Activated naive CD4-positive, alpha-beta T cell treated with anti-CD3 and anti-CD28 coated beads, Interleukin-2, amount 10 ng/mL, durations not matched to agents 7 days and 5 days (primary cell): ENCODE measurements around the gene RNF123.

ENCODE experiments used
- CTCF ChIA-PET: fragments of 350-600 bp; sonication (Branson Sonifier 250); formaldehyde crosslinking; loops from one replicate; lab custom pipeline; 2021; ENCODE audit warnings: antibody characterized with exemption; lab: Charles Lee
- DNase-seq: peaks from one replicate; pipeline ENCODE4 v3.0.0-alpha.2; 2020
- H3K27ac Mint-ChIP-seq: one replicate; pipeline ENCODE4 v1.8.0; 2021; ENCODE audit warnings: mild to moderate bottlenecking, moderate library complexity, mixed read lengths
- H3K27me3 Mint-ChIP-seq: one replicate; pipeline ENCODE4 v1.8.0; 2021; ENCODE audit warnings: mild to moderate bottlenecking, mixed read lengths
- H3K36me3 Mint-ChIP-seq: one replicate; pipeline ENCODE4 v1.8.0; 2021; ENCODE audit warnings: mixed read lengths
- H3K4me1 Mint-ChIP-seq: one replicate; pipeline ENCODE4 v1.8.0; 2021; ENCODE audit warnings: mixed read lengths
- H3K4me3 Mint-ChIP-seq: one replicate; pipeline ENCODE4 v1.8.0; 2021; ENCODE audit warnings: mild to moderate bottlenecking, moderate library complexity, mixed read lengths
- H3K9me3 Mint-ChIP-seq: one replicate; pipeline ENCODE4 v1.8.0; 2021; ENCODE audit warnings: mixed read lengths

The RNF123 gene

DNA sequence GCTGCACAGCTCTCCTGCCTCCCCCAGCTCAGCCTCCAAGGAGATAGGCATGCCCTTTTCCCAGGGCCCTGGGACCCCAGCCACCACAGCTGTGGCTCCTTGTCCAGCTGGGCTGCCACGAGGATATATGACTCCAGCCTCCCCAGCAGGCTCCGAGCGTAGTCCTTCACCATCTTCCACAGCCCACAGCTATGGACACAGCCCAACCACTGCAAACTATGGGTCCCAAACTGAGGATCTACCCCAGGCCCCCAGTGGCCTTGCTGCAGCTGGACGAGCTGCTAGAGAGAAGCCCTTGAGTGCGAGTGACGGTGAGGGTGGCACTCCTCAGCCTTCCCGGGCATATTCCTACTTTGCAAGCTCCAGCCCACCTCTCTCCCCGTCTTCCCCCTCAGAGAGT, 35.7 kb upstream of the RNF123 start:
- DNase-seq, result no peak
- Mint-ChIP-seq H3K27ac (no peak overlapping the region), H3K27me3 (peaks cover 10% of the 10 kb centered on the region), H3K36me3 (no peaks in the 10 kb centered on the region), H3K4me3 (no peak overlapping the region), H3K4me1 (no peaks in the 10 kb centered on the region), H3K9me3 (no peaks in the 10 kb centered on the region)
- CTCF ChIA-PET, result interaction anchor here (1.3 kb wide), 1 partner anchor 18 kb away, joined by 3 read pairs; no protein-coding TSS in a partner anchor

DNA sequence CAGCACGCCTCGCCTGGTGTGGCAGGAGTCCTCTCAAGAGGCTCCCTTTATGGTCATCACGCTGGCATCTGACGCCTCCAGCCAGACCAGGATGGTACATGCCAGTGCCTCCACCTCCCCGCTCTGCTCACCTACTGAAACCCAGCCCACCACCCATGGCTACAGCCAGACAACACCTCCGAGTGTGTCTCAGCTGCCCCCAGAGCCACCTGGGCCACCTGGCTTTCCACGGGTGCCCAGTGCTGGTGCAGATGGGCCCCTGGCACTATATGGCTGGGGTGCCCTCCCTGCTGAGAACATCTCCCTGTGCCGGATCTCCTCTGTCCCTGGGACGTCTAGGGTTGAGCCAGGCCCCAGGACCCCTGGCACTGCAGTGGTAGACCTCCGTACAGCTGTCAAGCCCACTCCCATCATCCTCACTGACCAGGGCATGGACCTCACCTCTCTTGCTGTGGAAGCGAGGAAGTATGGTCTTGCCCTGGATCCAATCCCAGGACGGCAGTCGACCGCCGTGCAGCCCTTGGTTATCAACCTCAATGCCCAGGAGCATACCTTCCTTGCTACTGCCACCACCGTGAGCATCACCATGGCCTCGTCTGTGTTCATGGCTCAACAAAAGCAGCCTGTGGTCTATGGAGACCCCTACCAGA, 35.1 kb upstream of the RNF123 start:
- Mint-ChIP-seq H3K27me3 (peaks cover 10% of the 10 kb centered on the region), H3K36me3 (no peaks in the 10 kb centered on the region), H3K4me3 (no peak overlapping the region), H3K27ac (no peak overlapping the region), H3K9me3 (no peaks in the 10 kb centered on the region), H3K4me1 (no peaks in the 10 kb centered on the region)
- CTCF ChIA-PET, result no interaction called here
- no peak for DNase-seq

DNA sequence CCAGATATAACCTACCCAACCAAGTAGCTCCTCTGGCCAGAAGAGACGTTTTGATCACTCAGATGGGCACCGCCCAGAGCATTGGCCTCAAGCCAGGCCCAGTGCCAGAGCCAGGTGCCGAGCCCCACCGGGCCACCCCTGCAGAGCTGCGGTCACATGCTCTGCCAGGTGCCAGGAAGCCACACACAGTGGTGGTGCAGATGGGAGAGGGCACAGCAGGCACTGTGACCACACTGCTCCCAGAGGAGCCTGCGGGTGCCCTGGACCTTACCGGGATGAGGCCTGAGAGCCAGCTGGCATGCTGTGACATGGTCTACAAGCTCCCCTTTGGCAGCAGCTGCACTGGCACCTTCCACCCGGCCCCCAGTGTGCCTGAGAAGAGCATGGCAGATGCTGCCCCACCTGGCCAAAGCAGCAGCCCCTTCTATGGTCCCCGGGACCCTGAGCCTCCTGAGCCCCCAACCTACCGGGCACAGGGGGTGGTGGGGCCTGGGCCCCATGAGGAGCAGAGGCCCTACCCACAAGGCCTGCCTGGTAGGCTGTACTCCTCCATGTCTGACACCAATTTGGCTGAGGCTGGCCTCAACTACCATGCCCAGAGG, 34.3 kb upstream of the RNF123 start:
- no peak for DNase-seq
- Mint-ChIP-seq H3K9me3 (no peaks in the 10 kb centered on the region), H3K36me3 (no peaks in the 10 kb centered on the region), H3K27me3 (peaks cover 10% of the 10 kb centered on the region), H3K4me3 (no peak overlapping the region), H3K27ac (no peak overlapping the region), H3K4me1 (no peaks in the 10 kb centered on the region)
- CTCF ChIA-PET, result interaction anchor here (1.5 kb wide), 1 partner anchor 18 kb away, joined by 3 read pairs; no protein-coding TSS in a partner anchor

DNA sequence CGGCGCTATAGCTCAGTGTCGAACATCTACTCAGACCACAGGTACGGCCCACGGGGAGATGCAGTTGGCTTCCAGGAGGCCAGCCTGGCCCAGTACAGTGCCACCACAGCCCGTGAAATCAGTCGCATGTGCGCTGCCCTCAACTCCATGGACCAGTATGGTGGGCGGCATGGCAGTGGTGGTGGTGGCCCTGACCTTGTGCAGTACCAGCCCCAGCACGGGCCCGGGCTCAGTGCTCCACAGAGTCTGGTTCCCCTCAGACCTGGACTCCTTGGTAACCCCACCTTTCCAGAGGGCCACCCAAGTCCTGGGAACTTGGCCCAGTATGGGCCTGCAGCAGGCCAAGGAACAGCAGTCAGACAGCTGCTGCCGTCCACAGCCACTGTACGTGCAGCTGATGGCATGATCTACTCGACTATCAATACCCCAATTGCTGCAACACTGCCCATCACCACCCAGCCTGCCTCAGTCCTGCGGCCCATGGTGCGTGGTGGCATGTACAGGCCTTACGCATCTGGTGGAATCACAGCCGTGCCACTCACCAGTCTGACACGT, 33.5 kb upstream of the RNF123 start:
- DNase-seq, result no peak
- Mint-ChIP-seq H3K36me3 (no peaks in the 10 kb centered on the region), H3K9me3 (no peaks in the 10 kb centered on the region), H3K27ac (no peak overlapping the region), H3K4me1 (no peaks in the 10 kb centered on the region), H3K27me3 (peaks cover 10% of the 10 kb centered on the region), H3K4me3 (no peak overlapping the region)
- CTCF ChIA-PET, result interaction anchor here (0.6 to 1.5 kb wide), 4 partner anchors 17 to 118 kb away, joined by 3 to 10 read pairs (median 3); no protein-coding TSS in a partner anchor

DNA sequence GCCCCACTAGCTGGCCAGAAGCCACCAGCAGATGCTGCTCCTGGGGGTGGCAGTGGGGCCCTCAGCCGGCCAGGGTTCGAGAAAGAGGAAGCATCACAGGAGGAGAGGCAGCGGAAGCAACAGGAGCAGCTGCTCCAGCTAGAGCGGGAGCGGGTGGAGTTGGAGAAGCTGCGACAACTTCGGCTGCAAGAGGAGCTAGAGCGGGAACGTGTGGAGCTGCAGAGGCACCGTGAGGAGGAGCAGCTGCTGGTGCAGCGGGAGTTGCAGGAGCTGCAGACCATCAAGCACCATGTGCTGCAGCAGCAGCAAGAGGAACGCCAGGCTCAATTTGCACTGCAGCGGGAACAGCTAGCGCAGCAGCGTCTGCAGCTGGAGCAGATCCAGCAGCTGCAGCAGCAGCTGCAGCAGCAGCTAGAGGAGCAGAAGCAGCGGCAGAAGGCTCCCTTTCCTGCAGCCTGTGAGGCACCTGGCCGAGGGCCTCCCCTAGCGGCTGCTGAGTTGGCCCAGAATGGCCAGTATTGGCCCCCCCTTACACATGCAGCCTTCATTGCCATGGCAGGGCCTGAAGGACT, 32.7 kb upstream of the RNF123 start:
- DNase-seq, result no peak
- Mint-ChIP-seq H3K27ac (no peak overlapping the region), H3K4me1 (no peaks in the 10 kb centered on the region), H3K9me3 (no peaks in the 10 kb centered on the region), H3K36me3 (no peaks in the 10 kb centered on the region), H3K4me3 (no peak overlapping the region), H3K27me3 (peaks cover 10% of the 10 kb centered on the region)
- CTCF ChIA-PET, result interaction anchor here (0.8 to 1.5 kb wide), 3 partner anchors 16 to 119 kb away, joined by 3 to 10 read pairs (median 3); no protein-coding TSS in a partner anchor

DNA sequence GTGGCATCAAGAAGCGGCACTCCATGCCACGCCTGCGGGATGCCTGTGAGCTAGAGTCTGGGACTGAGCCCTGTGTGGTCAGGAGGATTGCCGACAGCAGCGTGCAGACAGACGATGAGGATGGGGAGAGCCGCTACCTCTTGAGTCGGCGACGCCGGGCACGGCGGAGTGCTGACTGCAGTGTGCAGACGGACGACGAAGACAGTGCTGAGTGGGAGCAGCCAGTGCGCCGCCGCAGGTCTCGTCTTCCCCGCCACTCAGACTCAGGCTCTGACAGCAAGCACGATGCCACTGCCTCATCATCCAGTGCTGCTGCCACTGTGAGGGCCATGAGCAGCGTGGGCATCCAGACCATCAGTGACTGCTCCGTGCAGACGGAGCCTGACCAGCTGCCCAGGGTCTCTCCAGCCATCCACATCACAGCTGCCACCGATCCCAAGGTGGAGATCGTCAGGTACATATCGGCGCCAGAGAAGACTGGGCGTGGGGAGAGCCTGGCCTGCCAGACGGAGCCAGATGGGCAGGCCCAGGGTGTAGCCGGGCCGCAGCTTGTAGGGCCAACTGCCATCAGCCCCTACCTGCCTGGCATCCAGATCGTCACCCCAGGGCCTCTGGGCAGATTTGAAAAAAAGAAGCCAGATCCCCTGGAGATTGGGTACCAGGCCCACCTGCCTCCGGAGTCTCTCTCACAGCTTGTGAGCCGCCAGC, 32.0 kb upstream of the RNF123 start:
- no peak for DNase-seq
- Mint-ChIP-seq H3K9me3 (no peaks in the 10 kb centered on the region), H3K27ac (no peak overlapping the region), H3K4me3 (no peak overlapping the region), H3K36me3 (no peaks in the 10 kb centered on the region), H3K4me1 (no peaks in the 10 kb centered on the region), H3K27me3 (peaks cover 10% of the 10 kb centered on the region)
- CTCF ChIA-PET, result interaction anchor here (0.9 to 1.0 kb wide), 2 partner anchors 118 to 360 kb away, joined by 3 read pairs; no protein-coding TSS in a partner anchor

DNA sequence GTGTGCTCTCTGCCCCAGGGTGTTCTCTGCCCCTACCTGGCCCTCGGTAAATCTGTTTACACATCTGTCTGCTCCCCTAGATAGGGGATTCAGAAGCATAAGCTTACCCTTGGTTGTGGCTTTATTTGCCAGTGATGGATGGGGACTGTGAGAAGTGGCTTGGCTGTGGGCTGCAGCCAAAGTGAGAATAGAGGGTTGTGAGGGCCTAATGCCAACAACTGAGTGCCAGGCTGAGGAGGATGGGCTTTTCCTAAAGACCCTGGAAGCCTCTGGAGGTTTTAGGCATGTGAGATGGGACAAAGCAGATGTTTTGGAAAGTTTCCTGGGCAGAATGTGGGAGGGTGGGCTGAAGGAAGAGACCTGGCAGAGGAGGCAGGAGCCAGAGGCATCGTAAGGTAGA, 30.6 kb upstream of the RNF123 start:
- peaks cover 10% of the 10 kb centered on the region for H3K27me3 Mint-ChIP-seq
- no peak overlapping the region for H3K4me3 Mint-ChIP-seq
- H3K9me3 Mint-ChIP-seq, result no peaks in the 10 kb centered on the region
- no peak overlapping the region for H3K27ac Mint-ChIP-seq
- no peaks in the 10 kb centered on the region for H3K4me1 Mint-ChIP-seq
- H3K36me3 Mint-ChIP-seq, result no peaks in the 10 kb centered on the region
- no peak for DNase-seq
- CTCF ChIA-PET, result no interaction called here

DNA sequence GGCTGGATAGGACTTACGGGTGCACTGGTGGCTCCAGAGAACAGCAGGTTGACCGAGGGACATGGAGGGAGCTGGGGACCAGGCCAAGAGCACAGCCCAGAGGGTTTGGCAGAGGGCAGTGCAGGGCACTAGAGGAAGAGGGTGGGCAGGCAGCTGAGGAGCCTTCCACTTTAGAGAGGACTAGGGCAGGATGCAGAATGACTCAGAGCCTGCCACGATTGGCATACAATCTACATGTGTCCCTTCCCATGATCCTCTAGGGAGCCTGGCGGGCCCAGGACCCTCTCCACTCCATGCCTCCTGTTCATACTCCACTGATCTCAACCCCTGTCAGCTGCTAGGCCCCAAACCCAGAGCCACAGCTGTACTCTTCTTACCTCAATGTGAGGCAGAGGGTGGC, 29.6 kb upstream of the RNF123 start:
- H3K27me3 Mint-ChIP-seq, result peaks cover 10% of the 10 kb centered on the region
- no peaks in the 10 kb centered on the region for H3K4me1 Mint-ChIP-seq
- no peak overlapping the region for H3K27ac Mint-ChIP-seq

DNA sequence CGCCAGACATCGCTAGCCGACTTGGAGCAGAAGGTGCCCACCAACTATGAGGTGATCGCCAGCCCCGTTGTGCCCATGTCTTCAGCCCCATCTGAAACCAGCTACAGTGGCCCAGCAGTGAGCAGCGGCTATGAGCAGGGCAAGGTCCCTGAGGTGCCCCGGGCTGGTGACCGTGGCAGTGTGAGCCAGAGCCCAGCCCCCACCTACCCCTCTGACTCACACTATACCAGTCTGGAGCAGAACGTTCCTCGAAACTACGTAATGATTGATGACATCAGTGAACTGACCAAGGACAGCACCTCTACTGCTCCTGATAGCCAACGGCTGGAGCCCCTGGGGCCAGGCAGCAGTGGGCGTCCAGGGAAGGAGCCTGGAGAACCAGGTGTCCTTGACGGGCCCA, 28.1 kb upstream of the RNF123 start:
- H3K27ac Mint-ChIP-seq, result no peak overlapping the region
- no peak overlapping the region for H3K4me3 Mint-ChIP-seq
- no peaks in the 10 kb centered on the region for H3K4me1 Mint-ChIP-seq
- DNase-seq, result no peak
- H3K27me3 Mint-ChIP-seq, result peaks cover 9% of the 10 kb centered on the region
- H3K36me3 Mint-ChIP-seq, result no peaks in the 10 kb centered on the region
- H3K9me3 Mint-ChIP-seq, result no peaks in the 10 kb centered on the region
- CTCF ChIA-PET, result no interaction called here

More for the DNA sequence above, 29.6 kb upstream of the RNF123 start:
- H3K36me3 Mint-ChIP-seq, result no peaks in the 10 kb centered on the region
- CTCF ChIA-PET, result no interaction called here
- no peaks in the 10 kb centered on the region for H3K9me3 Mint-ChIP-seq
- DNase-seq, result no peak
- no peak overlapping the region for H3K4me3 Mint-ChIP-seq

DNA sequence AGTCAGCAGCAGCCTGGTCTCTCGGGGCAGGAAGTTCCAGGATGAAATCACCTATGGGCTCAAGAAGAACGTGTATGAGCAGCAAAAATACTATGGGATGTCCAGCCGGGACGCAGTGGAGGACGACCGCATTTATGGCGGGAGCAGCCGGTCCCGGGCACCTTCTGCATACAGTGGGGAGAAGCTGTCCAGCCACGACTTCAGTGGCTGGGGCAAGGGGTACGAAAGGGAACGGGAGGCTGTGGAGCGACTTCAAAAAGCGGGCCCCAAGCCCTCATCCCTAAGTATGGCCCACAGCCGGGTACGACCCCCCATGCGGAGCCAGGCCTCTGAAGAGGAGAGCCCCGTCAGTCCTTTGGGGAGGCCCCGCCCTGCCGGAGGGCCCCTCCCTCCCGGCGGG, 27.3 kb upstream of the RNF123 start:
- no peak overlapping the region for H3K4me3 Mint-ChIP-seq
- H3K27me3 Mint-ChIP-seq, result peaks cover 2% of the 10 kb centered on the region
- H3K27ac Mint-ChIP-seq, result no peak overlapping the region
- CTCF ChIA-PET, result no interaction called here
- no peaks in the 10 kb centered on the region for H3K36me3 Mint-ChIP-seq
- H3K9me3 Mint-ChIP-seq, result no peaks in the 10 kb centered on the region
- DNase-seq, result no peak
- H3K4me1 Mint-ChIP-seq, result no peaks in the 10 kb centered on the region

DNA sequence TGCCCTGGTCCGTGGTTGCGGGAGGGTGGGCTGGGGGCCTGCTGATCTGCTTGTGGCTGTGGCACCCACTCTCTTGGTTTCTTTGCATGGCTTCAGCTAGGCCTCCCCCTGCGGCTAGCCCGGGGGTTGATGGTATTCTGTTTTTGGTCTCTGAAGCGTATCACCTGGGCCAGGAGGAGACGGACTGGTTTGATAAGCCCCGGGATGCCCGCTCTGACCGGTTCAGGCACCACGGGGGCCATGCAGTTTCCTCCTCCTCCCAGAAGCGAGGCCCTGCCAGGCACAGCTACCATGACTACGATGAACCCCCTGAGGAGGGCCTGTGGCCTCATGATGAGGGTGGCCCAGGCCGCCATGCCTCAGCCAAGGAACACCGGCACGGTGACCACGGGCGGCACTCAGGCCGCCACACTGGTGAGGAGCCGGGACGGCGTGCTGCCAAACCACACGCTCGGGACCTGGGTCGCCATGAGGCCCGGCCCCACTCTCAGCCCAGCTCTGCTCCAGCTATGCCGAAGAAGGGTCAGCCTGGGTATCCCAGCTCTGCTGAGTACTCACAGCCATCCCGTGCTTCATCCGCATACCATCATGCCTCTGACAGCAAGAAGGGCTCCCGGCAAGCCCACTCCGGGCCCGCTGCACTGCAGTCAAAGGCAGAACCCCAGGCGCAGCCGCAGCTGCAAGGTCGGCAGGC, 26.5 kb upstream of the RNF123 start:
- CTCF ChIA-PET, result interaction anchor here (0.8 kb wide), 1 partner anchor 9 kb away, joined by 4 read pairs; no protein-coding TSS in a partner anchor

DNA sequence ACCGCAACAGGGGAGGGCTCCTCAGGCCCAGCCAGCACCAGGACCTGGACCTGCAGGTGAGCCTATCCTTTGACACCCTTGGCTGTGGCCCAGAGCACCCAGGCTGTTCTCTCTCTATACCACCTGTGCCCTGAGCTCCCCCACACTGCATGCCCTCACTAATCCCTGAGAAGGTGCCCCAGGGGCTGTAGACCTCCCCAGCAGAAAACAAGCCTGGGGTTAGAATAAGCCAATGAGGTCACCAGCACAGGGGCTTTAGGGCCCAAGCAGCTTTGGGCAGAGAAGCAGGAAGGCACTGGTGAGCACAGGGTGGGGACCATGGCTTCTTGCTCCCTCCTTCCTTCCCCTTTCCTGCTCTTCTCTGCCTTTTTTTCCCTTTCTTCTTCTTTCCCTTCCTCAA, 25.5 kb upstream of the RNF123 start:
- no peaks in the 10 kb centered on the region for H3K9me3 Mint-ChIP-seq
- no peak overlapping the region for H3K4me3 Mint-ChIP-seq
- H3K27ac Mint-ChIP-seq, result no peak overlapping the region
- CTCF ChIA-PET, result no interaction called here
- no peak for DNase-seq
- no peaks in the 10 kb centered on the region for H3K4me1 Mint-ChIP-seq
- H3K36me3 Mint-ChIP-seq, result no peaks in the 10 kb centered on the region
- no peaks in the 10 kb centered on the region for H3K27me3 Mint-ChIP-seq

More for the DNA sequence above, 26.5 kb upstream of the RNF123 start:
- no peaks in the 10 kb centered on the region for H3K9me3 Mint-ChIP-seq
- no peak overlapping the region for H3K27ac Mint-ChIP-seq
- no peaks in the 10 kb centered on the region for H3K4me1 Mint-ChIP-seq
- no peaks in the 10 kb centered on the region for H3K36me3 Mint-ChIP-seq
- H3K4me3 Mint-ChIP-seq, result no peak overlapping the region
- no peaks in the 10 kb centered on the region for H3K27me3 Mint-ChIP-seq
- DNase-seq, result no peak

DNA sequence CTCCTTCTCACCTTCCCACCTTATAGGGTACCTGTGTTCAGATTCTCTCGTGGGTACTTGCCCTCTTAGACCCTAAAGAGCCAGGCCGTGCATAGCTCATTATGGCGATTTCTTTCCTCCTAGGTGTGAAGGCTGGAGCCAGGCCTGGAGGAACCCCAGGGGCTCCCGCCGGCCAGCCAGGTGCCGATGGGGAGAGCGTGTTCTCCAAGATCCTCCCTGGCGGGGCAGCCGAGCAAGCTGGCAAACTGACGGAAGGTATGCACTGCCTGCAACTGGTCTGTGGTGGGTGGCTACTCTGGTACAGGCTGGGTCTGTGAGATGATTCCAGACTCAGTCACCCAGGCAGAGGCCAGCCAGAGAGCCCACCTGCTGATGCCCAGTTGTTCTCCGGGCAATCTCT, 25.1 kb upstream of the RNF123 start:
- no peaks in the 10 kb centered on the region for H3K4me1 Mint-ChIP-seq
- no peaks in the 10 kb centered on the region for H3K36me3 Mint-ChIP-seq
- CTCF ChIA-PET, result interaction anchor here (1.8 kb wide), 1 partner anchor 125 kb away, joined by 11 read pairs; no protein-coding TSS in a partner anchor
- no peaks in the 10 kb centered on the region for H3K9me3 Mint-ChIP-seq
- peaks cover 3% of the 10 kb centered on the region for H3K27me3 Mint-ChIP-seq
- no peak overlapping the region for H3K4me3 Mint-ChIP-seq
- no peak overlapping the region for H3K27ac Mint-ChIP-seq
- DNase-seq, result no peak
